ENCODE results near the gene USP47.

GRCh38 chr11:11845551-11845950 is 3.8 kb downstream of the USP47 start:
- TF ChIP-seq, protein P1, sequence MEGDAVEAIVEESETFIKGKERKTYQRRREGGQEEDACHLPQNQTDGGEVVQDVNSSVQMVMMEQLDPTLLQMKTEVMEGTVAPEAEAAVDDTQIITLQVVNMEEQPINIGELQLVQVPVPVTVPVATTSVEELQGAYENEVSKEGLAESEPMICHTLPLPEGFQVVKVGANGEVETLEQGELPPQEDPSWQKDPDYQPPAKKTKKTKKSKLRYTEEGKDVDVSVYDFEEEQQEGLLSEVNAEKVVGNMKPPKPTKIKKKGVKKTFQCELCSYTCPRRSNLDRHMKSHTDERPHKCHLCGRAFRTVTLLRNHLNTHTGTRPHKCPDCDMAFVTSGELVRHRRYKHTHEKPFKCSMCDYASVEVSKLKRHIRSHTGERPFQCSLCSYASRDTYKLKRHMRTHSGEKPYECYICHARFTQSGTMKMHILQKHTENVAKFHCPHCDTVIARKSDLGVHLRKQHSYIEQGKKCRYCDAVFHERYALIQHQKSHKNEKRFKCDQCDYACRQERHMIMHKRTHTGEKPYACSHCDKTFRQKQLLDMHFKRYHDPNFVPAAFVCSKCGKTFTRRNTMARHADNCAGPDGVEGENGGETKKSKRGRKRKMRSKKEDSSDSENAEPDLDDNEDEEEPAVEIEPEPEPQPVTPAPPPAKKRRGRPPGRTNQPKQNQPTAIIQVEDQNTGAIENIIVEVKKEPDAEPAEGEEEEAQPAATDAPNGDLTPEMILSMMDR (IDR thresholded peaks at IDR 0.05; ENCODE audit: low read depth, low read length) = no peak
- no peak for TF ChIP-seq MYC (IDR thresholded peaks at IDR 0.05; ENCODE audit: low read depth, low read length)
- TF ChIP-seq POLR2A (IDR thresholded peaks at IDR 0.05; ENCODE audit: extremely low read depth, insufficient read length) = no peak
